Stimulated activated CD8-positive, alpha-beta memory T cell treated with anti-CD3 and anti-CD28 coated beads, Interleukin-4, amount 100 ng/mL, for 24 hours (primary cell): Measurements from ENCODE around the gene PPP1R12B.
A peak's percentile ranks its signal among the peaks of the same experiment; 100 is the strongest.
"Not testable (repeated sequence)": the region's sequence is repeated elsewhere in the genome, so short reads cannot be mapped to it uniquely, and the experiment has no call there.

Experiments used
- DNase-seq: peaks from one replicate; pipeline ENCODE4 v3.0.0-alpha.2; 2020; ENCODE audit warnings: low read depth

The PPP1R12B gene

GRCh38 chr1:202614363-202615207, 266.1 kb downstream of the PPP1R12B start:
- not testable (repeated sequence) for DNase-seq

- not testable (repeated sequence) for DNase-seq
Measured at GRCh38 chr1:202615208-202615500, 266.7 kb downstream of the PPP1R12B start.

- DNase-seq, result no peak
Measured at GRCh38 chr1:202615501-202616354, 267.2 kb downstream of the PPP1R12B start.

DNA sequence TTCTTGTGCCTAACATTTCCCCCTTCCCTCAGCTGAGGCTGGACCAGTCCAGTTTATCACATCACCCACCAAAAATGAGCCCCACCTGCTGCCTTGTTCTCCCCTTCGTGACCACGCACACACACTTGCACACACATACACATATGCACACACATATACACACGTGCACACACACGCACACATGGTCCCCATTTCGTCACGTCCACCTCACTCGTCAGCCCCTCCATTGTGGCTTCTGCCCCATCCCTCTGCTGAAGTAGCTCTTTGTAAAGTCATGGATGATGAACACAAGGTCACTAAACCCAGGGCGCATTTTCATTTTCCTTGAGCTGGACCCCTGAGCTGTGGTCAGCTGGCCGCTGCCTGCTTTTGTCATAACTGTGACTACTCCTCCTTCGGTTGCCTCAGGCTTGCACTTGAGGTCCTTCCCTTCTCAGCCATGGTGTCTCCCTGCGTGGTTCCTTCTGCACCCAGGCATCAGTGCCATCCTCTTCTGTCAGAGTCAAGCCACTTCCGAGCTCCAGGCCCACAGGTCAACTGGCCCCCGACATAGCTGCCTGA, 267.9 kb downstream of the PPP1R12B start:
- DNase-seq, result no peak

GRCh38 chr1:202619012-202619411, 270.5 kb downstream of the PPP1R12B start:
- DNase-seq, result not testable (repeated sequence)

DNA sequence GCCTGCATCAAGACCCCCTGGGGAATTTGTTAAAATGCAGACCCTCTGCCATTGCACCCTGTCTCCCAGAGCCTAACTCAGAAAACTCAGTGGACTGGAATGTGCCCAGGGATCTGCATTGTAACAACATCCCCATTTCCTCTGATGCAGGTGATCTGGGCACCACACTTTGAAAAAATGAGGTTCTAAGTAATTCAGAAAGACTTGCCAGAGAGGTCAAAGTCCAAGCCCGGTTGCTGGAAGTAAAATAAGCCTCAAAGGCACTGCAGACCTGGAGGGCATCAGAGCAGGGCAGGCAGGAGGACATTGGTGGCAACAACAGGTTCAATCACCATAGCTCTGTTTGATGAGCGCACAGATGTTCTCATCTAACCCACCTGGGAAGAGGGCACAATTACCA, 271.0 kb downstream of the PPP1R12B start:
- no peak for DNase-seq

- DNase-seq, result not testable (repeated sequence)
Measured at GRCh38 chr1:202620036-202620435, 271.5 kb downstream of the PPP1R12B start.

- no peak for DNase-seq
Measured at GRCh38 chr1:202621446-202621845, 272.9 kb downstream of the PPP1R12B start.

DNA sequence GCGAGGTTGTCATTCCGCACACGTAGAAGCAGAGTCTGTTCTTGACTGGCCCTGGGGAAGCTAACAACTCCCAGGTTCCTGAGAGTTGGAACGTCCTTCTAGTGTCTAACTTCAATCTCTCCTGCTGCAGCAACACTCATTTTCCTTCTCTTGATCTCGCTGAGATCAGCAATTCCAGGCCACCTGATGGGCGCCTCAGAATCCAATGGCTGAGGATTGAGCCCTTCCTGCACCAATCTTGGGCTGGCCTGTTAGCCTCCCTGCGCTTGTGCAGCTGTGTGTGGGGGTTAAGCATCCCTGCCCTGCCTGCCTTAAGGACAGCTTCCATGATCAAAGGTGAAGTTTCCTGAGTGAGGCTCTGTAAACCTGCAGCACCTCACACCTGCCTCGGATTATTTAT, 273.9 kb downstream of the PPP1R12B start:
- no peak for DNase-seq

DNA sequence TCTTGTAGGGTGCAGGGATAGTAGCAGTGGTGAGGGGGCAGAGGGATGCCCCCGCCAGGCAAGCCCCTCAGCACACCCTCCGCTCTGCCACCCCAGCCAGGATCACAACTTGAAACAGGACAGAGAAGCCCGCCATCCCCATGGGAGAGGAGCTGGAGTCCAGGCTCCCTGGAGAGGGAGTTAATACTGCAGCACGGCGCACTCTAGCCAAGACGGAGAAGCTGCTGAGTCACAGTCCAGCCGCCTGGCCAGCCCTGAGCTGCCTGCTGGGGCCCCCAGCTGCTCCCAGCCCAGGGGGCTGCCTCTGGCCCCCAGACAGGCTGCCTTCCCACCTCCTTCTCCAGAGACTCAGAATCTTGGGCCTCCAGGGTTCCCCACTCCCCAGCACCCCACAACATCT, 274.6 kb downstream of the PPP1R12B start:
- DNase-seq, result no peak

- DNase-seq, result not testable (repeated sequence)
Measured at GRCh38 chr1:202623476-202623875, 275.0 kb downstream of the PPP1R12B start.

- no peak for DNase-seq
Measured at GRCh38 chr1:202624088-202624780, 275.7 kb downstream of the PPP1R12B start.

DNA sequence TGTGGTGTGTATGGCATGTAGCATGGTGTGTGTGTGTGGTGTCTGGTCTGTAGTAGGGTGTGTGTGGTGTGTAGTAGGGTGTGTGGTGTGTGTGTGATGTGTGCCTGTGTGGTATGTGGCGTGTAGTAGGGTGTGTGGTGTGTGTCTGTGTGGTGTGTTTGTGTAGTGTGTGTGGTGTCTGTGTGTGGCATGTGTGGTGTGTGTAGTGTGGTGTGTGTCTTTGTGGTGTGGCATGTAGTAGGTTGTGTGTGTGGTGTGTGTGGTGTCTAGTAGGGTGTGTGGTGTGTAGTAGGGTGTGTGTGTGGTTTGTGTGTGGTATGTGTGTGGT, 276.2 kb downstream of the PPP1R12B start:
- DNase-seq, result no peak

- DNase-seq, result peak; percentile 40
Measured at GRCh38 chr1:202625416-202626360, 277.2 kb downstream of the PPP1R12B start.

GRCh38 chr1:202627036-202627435, 278.5 kb downstream of the PPP1R12B start:
- not testable (repeated sequence) for DNase-seq

DNA sequence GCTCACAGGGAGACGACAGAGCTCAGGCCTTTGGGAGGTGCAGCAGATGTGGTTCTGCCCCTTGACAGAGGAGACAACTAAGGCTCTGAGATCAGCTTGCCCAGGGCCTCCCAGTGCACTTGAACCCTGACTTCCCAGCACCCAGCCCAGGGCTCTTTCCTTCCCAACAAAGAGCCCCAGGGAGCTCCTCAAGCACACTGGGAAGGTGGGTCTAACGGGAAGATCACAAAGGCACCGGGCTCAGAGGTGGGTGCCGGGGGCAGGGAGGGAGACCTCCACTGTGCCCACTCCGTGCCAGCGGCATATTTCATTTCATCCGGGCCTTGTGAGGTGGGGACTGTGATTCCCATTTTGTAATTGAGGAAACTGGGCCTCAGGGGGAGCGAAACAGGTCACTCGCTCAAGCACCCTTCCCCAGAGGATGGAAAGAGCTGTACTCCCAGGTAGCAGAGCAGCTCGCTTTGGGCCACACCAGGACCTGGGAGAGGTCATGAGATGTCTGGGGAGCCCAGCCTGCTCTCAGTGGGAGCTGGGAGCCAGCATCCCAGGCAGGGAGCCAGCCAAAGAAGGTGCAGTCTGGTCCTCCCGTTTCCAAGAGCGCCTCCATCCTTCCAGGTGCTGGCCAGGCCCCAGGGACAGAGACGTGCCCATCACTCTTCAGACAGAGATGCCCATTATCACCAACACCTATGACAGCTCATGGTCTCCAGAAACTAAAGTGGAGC, 279.5 kb downstream of the PPP1R12B start:
- no peak for DNase-seq

DNA sequence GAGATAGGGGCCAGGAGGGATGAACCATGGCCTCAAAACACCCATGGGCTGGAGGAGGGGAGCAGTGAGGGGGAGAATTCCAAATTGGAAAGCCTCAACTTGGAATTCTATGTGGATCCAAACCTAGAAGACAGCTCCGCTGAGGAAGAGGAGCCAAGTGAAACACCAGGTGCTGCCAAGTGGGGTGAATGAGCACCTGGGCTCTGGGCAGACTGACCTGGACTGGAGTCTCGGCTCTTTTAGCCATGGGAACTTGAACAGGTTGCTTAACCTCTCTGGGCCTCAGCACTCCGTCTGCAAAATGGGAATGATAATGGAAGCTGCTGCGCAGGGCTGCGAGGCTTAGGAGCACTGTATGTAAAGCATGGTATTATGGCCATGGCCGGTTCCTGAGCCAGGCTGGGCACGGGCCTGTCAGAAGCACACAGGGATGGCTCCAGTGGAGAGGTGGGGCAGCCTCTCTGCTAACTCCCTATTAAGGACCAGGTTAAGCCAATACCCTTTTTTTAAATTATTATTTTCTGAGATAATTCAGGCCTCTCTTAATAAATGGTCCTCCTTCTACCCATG, 280.2 kb downstream of the PPP1R12B start:
- DNase-seq, result no peak

GRCh38 chr1:202629257-202629811, 280.8 kb downstream of the PPP1R12B start:
- not testable (repeated sequence) for DNase-seq

- not testable (repeated sequence) for DNase-seq
Measured at GRCh38 chr1:202630096-202630495, 281.6 kb downstream of the PPP1R12B start.

- DNase-seq, result no peak
Measured at GRCh38 chr1:202630541-202630940, 282.0 kb downstream of the PPP1R12B start.
